GM12892 (cell line): ENCODE results near the gene PPM1L.

Experiments
- POLR2A ChIP-seq: IDR thresholded peaks from 2 replicates; pipeline ENCODE4 v1.6.1; 2011; ENCODE audit warnings: low read depth, low read length, control low read depth
- POLR2AphosphoS5 ChIP-seq: IDR thresholded peaks from 2 replicates; pipeline ENCODE4 v1.6.1; 2011; ENCODE audit warnings: low read depth, low read length, control low read depth
- TAF1 ChIP-seq: IDR thresholded peaks from 2 replicates; pipeline ENCODE4 v1.6.1; 2011; ENCODE audit warnings: low read depth, mild to moderate bottlenecking, control low read depth, low read length, borderline replicate concordance

DNA sequence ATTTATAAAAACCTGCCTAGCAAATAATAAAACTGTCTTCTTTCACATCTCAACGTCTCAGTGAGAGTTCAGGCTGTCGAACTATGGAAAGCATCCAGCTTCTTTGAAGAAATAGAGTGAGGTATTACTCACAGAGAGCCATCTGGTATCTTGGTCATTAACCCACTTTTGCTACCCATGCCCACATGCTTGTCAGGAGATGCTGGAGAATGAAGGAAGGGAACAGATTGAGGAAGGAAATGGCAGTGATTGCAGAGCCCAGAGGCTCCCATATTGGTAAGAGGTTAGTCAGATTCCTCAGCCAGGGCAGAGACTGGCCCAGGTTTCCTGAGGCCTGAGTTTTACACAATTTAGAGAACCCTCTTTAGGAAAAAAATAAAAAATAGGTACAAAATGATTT lies 230.0 kb downstream of the PPM1L start:
- TF ChIP-seq POLR2A (no peak), POLR2AphosphoS5 (no peak), TAF1 (no peak)
